H9 (cell line): ENCODE measurements around the gene PARD6B. TPM values are rescaled to one million over a fixed set of nuclear protein-coding genes. Genes with fewer than 3 reads are reported as not detected.
A peak's percentile ranks its signal among the peaks of the same experiment; 100 is the strongest.
"Not testable (repeated sequence)": the region's sequence is repeated elsewhere in the genome, so short reads cannot be mapped to it uniquely, and the experiment has no call there.

Experiments used
- DNase-seq: peaks from one replicate; pipeline ENCODE4 v3.0.0-alpha.2; 2017
- H2AFZ ChIP-seq: one replicate; pipeline ENCODE4 v1.6.1; 2013; ENCODE audit warnings: mild to moderate bottlenecking, low read length, control low read depth, moderate library complexity
- H2AK5ac ChIP-seq: 2 replicates; pipeline ENCODE4 v1.6.1; 2013; ENCODE audit warnings: low read length, control low read depth, mixed read lengths; ENCODE audit not compliant: insufficient read length
- H2BK120ac ChIP-seq: one replicate; pipeline ENCODE4 v1.6.1; 2013; ENCODE audit warnings: low read depth, mild to moderate bottlenecking, low read length, control low read depth, inconsistent platforms; ENCODE audit not compliant: poor library complexity, severe bottlenecking
- H2BK12ac ChIP-seq: 2 replicates; pipeline ENCODE4 v1.6.1; 2013; ENCODE audit warnings: low read length, control low read depth, mixed read lengths, low read depth; ENCODE audit not compliant: insufficient read length
- H2BK15ac ChIP-seq: 2 replicates; pipeline ENCODE4 v1.6.1; 2013; ENCODE audit warnings: low read depth, low read length, control low read depth
- H2BK20ac ChIP-seq: one replicate; pipeline ENCODE4 v1.6.1; 2013; ENCODE audit warnings: low read depth, mild to moderate bottlenecking, low read length, control low read depth, inconsistent platforms; ENCODE audit not compliant: poor library complexity, severe bottlenecking
- H2BK5ac ChIP-seq: 2 replicates; pipeline ENCODE4 v1.6.1; 2013; ENCODE audit warnings: low read length, control low read depth, mixed read lengths; ENCODE audit not compliant: insufficient read length
- H3K14ac ChIP-seq: 2 replicates; pipeline ENCODE4 v1.6.1; 2013; ENCODE audit warnings: low read length, control low read depth; ENCODE audit not compliant: insufficient read depth
- H3K18ac ChIP-seq: 2 replicates; pipeline ENCODE4 v1.6.1; 2013; ENCODE audit warnings: low read depth, mild to moderate bottlenecking, mixed read lengths, low read length, control low read depth; ENCODE audit not compliant: insufficient read length
- H3K23ac ChIP-seq: 2 replicates; pipeline ENCODE4 v1.6.1; 2013; ENCODE audit warnings: low read length, control low read depth, mixed read lengths, low read depth; ENCODE audit not compliant: insufficient read length
- H3K23me2 ChIP-seq: 2 replicates; pipeline ENCODE4 v1.6.1; 2013; ENCODE audit warnings: low read depth, mild to moderate bottlenecking, mixed read lengths, low read length, control low read depth; ENCODE audit not compliant: insufficient read length, poor library complexity, severe bottlenecking
- H3K27ac ChIP-seq: 2 replicates; pipeline ENCODE4 v1.5.1; 2013; ENCODE audit warnings: low read length, control low read depth, mixed read lengths, low read depth; ENCODE audit not compliant: insufficient read length
- H3K27me3 ChIP-seq: 2 replicates; pipeline ENCODE4 v1.6.1; 2013; ENCODE audit warnings: low read length, control low read depth, inconsistent platforms; ENCODE audit not compliant: insufficient read depth
- H3K4ac ChIP-seq: 2 replicates; pipeline ENCODE4 v1.6.1; 2013; ENCODE audit warnings: low read depth, mild to moderate bottlenecking, control low read depth, inconsistent platforms, low read length, moderate library complexity
- H3K4me1 ChIP-seq: 2 replicates; pipeline ENCODE4 v1.6.1; 2013; ENCODE audit warnings: low read length, control low read depth, inconsistent platforms; ENCODE audit not compliant: insufficient read depth
- H3K4me2 ChIP-seq: 2 replicates; pipeline ENCODE4 v1.6.1; 2013; ENCODE audit warnings: low read length, control low read depth, mixed read lengths; ENCODE audit not compliant: insufficient read length, insufficient read depth
- H3K56ac ChIP-seq: 2 replicates; pipeline ENCODE4 v1.6.1; 2013; ENCODE audit warnings: low read depth, mild to moderate bottlenecking, mixed read lengths, low read length, control low read depth; ENCODE audit not compliant: insufficient read length
- H3K79me1 ChIP-seq: 2 replicates; pipeline ENCODE4 v1.6.1; 2013; ENCODE audit warnings: low read depth, mild to moderate bottlenecking, moderate library complexity, low read length, control low read depth, inconsistent platforms; ENCODE audit not compliant: insufficient read depth, poor library complexity, severe bottlenecking
- H3K79me2 ChIP-seq: 2 replicates; pipeline ENCODE4 v1.6.1; 2013; ENCODE audit warnings: low read length, control low read depth, inconsistent platforms; ENCODE audit not compliant: insufficient read depth
- H3K9ac ChIP-seq: 2 replicates; pipeline ENCODE4 v1.6.1; 2013; ENCODE audit warnings: low read length, control low read depth, mixed read lengths; ENCODE audit not compliant: insufficient read length; ENCODE audit errors: extremely low read depth
- H3K9me3 ChIP-seq: one replicate; pipeline ENCODE4 v1.6.1; 2013; ENCODE audit warnings: low read depth, low read length, inconsistent platforms; ENCODE audit not compliant: control insufficient read depth
- H3T11ph ChIP-seq: one replicate; pipeline ENCODE4 v1.6.1; 2013; ENCODE audit warnings: mild to moderate bottlenecking, low read length, control low read depth, inconsistent platforms
- H4K20me1 ChIP-seq: one replicate; pipeline ENCODE4 v1.6.1; 2013; ENCODE audit not compliant: control insufficient read depth, insufficient read length, insufficient read depth
- H4K5ac ChIP-seq: 2 replicates; pipeline ENCODE4 v1.6.1; 2013; ENCODE audit warnings: low read depth, mild to moderate bottlenecking, mixed read lengths, low read length, control low read depth; ENCODE audit not compliant: insufficient read length
- H4K8ac ChIP-seq: replicated peaks from 2 replicates; pipeline ENCODE4 v1.6.1; 2013; ENCODE audit warnings: low read length, control low read depth, mixed read lengths, low read depth; ENCODE audit not compliant: insufficient read length
- H4K91ac ChIP-seq: 2 replicates; pipeline ENCODE4 v1.6.1; 2013; ENCODE audit warnings: low read depth, mild to moderate bottlenecking, moderate library complexity, mixed read lengths, low read length, control low read depth; ENCODE audit not compliant: insufficient read length
- H3K27ac Mint-ChIP-seq, 3 experiments: 2 replicates in 2 of 3; 3 replicates in 1 of 3; pipeline ENCODE4 v1.8.0; 2020 to 2021; ENCODE audit warnings: mixed read lengths in 3 of 3, mild to moderate bottlenecking in 1 of 3, moderate library complexity in 1 of 3
- H3K27me3 Mint-ChIP-seq: 2 replicates; pipeline ENCODE4 v1.8.0; 2021; ENCODE audit warnings: low read depth, mild to moderate bottlenecking, moderate library complexity, mixed read lengths
- H3K36me3 Mint-ChIP-seq, 3 experiments: 2 replicates in 2 of 3; 3 replicates in 1 of 3; pipeline ENCODE4 v1.8.0; 2020 to 2021; ENCODE audit warnings: low read depth in 3 of 3, mixed read lengths in 3 of 3; ENCODE audit not compliant: insufficient read depth in 1 of 3
- H3K4me1 Mint-ChIP-seq, 2 experiments: 2 replicates each; pipeline ENCODE4 v1.8.0; 2020; ENCODE audit warnings: mixed read lengths in 2 of 2
- H3K4me3 Mint-ChIP-seq, 2 experiments: 2 replicates in 1 of 2; 3 replicates in 1 of 2; pipeline ENCODE4 v1.8.0; 2020 to 2021; ENCODE audit warnings: mild to moderate bottlenecking in 2 of 2, mixed read lengths in 2 of 2, moderate library complexity in 1 of 2
- H3K9me3 Mint-ChIP-seq, 2 experiments: 2 replicates in 1 of 2; 3 replicates in 1 of 2; pipeline ENCODE4 v1.8.0; 2020; ENCODE audit warnings: mild to moderate bottlenecking in 2 of 2, mixed read lengths in 2 of 2, moderate library complexity in 1 of 2
- WGBS: extraction: QIAGEN DNeasy Blood & Tissue Kit; methylation state at CpG from one replicate; pipeline ENCODE4 v1.1.7; 2013; ENCODE audit warnings: missing lambda C conversion rate, low lambda C conversion rate, mixed read lengths; ENCODE audit not compliant: insufficient read length; ENCODE audit errors: extremely low coverage; 5-methylcytosine and 5-hydroxymethylcytosine counted together
- total RNA-seq: library from RNA; stranded (reverse); gene quantifications from 2 replicates; pipeline ENCODE4 v1.2.1, GENCODE V29; 2021

PARD6B gene
- total RNA-seq, 1 experiment from 2014 or later: 27.4 TPM

DNA sequence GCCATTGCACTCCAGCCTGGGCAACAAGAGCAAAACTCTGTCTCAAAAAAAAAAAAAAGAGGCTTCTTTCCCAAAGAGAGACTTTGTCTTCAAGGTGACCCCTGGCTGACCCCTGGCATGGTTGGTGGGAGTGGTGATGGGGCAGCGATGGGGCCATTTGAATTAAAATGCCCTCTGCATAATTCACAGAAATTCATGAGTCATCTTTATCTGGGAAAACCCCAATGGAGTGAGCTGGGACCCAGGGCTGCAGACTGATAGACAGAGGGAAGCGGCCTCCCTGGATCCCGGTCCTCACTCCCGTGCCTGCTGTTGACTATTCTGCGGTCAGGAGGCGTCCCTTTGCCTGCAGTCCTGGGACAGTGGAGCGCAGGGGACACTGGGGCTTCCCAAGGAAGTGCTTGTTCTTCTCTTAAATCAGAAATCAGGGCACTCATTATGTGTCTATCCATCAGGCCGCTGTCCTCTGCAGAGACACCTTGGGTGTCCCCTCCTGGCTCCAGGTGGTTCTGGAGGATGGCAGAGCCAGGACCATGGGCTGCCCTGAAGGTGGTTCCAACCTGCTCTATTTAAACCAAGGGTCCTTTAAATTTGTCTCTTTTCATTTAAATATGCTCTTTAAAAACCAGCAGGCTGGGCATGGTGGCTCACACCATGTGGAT is 40.2 kb downstream of the PARD6B start:
- not testable (repeated sequence) for H4K8ac ChIP-seq, H3K4me2 ChIP-seq, H2BK12ac ChIP-seq, H2BK120ac ChIP-seq, H3K23me2 ChIP-seq, H2AFZ ChIP-seq, H3K9ac ChIP-seq, H3K36me3 Mint-ChIP-seq, H3K79me2 ChIP-seq, H3K79me1 ChIP-seq, H2BK5ac ChIP-seq, H4K20me1 ChIP-seq, H3K27ac Mint-ChIP-seq, H3T11ph ChIP-seq, H3K56ac ChIP-seq, H4K5ac ChIP-seq, H2BK20ac ChIP-seq, H3K27me3 Mint-ChIP-seq, H3K9me3 ChIP-seq, H2AK5ac ChIP-seq, H3K14ac ChIP-seq, H3K9me3 Mint-ChIP-seq, H3K23ac ChIP-seq, H3K27ac ChIP-seq, H3K4me1 ChIP-seq, H4K91ac ChIP-seq, H3K4ac ChIP-seq, H2BK15ac ChIP-seq, H3K18ac ChIP-seq, H3K27me3 ChIP-seq, H3K4me3 Mint-ChIP-seq
- WGBS: no CpG with 5 or more reads among the region's 8 CpGs
- peak; percentile 24 for DNase-seq
- peaks cover 18 to 23% of the 10 kb centered on the region in 2 experiments for H3K4me1 Mint-ChIP-seq
